ENCODE results near the gene FBXL12.
"Not testable (repeated sequence)": the region's sequence is repeated elsewhere in the genome, so short reads cannot be mapped to it uniquely, and the experiment has no call there.

FBXL12 gene, protein sequence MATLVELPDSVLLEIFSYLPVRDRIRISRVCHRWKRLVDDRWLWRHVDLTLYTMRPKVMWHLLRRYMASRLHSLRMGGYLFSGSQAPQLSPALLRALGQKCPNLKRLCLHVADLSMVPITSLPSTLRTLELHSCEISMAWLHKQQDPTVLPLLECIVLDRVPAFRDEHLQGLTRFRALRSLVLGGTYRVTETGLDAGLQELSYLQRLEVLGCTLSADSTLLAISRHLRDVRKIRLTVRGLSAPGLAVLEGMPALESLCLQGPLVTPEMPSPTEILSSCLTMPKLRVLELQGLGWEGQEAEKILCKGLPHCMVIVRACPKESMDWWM

DNA sequence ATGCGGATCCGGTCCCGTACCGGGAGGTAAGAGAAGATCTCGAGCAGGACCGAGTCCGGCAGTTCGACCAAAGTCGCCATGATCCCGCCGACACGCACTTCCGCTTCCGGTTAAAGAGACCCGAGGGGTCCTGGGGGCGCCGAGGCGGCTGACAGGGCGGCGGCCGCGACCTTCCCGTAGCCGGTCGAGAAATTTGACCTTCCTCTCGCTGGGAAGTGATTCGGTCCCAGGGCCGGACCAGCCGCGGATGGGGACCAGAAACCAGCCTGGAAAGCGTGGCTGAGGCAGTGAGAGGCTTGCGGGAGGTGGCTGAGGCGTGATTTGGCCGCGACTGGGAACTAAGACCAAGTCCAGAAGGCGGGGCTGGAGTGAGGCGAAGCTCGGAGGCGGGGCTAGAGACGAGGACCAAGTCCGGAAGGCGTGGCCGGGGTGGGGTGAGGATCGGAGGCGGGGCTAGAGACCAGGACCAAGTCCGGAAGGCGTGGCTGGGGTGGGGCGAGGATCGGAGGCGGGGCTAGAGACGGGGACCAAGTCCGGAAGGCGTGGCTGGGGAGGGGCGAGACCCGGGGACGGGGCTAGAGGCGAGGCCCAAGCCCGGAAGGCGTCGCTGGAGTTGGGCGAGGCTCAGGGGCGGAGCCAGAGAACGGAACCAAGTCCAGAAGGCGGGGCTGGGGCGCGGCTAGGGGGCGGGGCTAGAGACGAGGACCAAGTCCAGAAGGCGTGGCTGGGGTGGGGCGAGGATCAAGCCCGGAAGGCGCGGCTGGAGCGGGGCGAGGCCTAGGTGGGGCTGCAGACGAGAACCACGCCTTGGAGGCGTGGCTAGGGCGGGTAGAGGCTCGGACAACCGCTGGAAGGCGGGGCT lies at the start of gene FBXL12:
Gene FBXL12 (minus strand): TSS at position 346 of the 862 bp plus-strand sequence. CDS start 266 bp downstream, at position 80.
- DNase-seq = peak; percentile 93 to 99

DNA sequence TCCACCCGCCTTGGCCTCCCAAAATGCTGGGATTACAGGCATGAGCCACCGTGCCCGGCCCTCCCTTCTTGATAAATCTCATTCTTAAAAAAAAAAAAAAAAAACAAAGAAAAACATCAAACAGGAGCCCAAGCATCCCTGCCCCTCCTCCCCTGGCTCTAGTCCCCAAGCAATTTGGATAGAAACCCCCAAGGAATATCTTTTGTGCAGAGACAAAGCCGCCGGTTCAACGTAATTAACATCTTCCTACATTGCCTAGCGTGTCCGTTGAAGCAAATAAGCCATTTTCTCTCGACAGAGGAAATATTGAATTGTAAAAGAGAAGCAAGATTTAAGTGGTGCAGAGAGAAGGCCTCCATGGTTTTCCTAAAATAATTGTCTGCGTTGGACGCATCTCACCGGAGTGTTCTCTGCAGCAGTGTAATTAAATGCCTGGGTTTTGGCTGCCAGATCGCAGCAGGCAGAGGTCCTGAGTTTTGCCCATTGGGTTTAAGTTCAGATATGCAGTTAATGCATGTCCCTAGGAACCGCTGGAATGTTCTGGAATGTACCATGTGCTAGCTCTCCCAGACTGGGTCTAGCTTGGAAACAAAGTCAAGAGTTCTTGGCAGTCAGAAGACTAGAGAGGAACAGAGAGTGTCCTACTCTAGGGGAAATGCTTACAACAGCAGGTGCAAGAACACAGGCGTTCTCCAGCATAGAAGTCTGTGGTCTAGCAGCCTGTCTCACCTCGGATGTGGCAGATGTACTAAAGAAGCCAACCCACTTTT lies 47.0 kb upstream of the FBXL12 start:
- no peak for DNase-seq

DNA sequence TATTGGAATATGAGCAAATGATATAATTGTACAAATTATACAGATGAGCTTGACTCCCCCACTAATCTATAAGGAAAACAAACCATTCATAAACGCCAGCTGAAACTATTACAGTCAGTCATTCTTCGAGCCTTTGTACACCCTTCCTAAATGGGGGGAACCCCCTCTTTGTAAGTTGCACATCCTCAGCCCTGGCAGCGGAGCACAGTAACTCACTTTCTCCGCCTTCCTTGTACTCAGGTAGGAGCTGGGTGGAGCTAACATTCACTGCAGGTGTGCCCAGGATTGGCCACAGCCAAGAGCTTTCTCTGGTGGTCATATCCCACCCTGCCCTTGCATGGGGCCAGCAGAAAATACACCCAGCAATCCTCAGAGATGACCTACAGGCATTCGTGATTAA lies 44.9 kb upstream of the FBXL12 start:
- no peak for DNase-seq

DNA sequence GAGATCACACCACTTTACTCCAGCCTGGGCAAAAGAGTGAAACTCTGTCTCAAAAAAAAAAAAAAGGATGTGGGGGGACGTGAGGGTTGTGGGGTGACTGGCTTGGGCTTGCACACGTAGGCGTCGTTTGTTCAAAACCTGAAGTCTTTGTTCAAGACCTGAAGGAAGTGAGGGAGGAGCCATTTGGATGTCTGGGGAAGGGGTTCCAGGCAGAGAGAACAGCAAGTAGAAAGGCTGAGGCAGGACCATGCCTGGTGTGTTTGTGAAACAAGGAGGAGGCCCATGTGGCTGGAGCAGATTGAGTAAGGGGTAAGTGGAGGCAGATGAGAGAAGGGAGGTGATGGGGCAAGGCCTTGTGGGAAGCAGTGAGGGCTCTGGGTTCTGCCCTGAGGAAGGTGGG lies 44.1 kb upstream of the FBXL12 start:
- DNase-seq = no peak

DNA sequence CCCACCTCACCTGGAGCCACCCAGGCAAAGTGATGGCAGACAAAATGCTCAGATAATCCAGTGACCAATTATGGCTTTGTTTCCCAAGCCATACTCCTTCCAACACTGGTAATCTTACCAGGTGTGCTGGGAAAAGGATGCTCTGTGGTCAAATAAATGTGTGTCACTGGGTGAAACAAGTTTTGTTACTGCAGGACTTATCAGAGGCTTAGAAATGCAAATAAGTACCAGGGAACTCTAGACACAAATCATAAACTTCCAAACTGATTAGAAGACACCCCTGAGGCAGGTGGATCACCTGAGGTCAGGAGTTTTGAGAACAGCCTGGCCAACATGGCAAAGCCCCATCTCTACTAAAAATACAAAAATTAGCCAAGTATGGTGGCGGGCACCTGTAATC lies 42.6 kb upstream of the FBXL12 start:
- no peak for DNase-seq

DNA sequence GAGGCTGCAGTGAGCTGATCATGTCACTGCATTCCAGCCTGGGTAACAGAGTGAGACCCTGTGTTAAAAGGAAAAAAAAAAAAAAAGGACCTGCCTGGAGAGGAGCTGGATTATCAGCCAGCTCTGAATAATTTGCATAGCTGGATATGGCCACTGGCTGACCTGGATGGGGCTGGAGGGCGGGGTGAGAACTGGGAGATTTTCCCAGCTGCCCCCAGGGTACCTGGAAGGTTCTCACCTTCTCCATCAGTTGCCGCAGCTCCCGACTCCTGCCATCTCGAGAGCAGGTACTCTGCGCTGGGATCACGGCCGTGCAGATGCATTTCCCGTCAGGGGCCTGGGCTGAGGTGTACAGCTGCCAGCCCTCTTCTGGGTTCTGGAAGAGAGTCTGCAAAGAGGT lies 41.5 kb upstream of the FBXL12 start:
- peak in 1 of 2 experiments; percentile 29 for DNase-seq

DNA sequence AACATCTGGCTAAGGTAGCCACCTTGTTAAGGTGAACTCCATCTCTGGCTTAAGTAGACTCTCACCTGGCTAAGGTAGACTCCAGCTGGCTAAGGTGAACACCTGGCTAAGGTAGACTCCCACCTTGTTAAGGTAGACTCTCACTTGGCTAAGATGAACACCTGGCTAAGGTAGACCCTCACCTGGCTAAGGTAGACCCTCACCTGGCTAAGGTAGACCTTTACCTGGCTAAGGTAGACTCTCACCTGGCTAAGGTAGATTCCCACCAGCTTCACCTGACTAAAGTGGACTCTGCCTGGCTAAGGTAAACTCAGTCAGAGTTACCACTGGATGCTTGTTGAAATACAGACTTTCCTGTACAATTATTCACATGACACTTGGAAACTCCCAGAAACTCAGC lies 39.9 kb upstream of the FBXL12 start:
- no peak for DNase-seq

DNA sequence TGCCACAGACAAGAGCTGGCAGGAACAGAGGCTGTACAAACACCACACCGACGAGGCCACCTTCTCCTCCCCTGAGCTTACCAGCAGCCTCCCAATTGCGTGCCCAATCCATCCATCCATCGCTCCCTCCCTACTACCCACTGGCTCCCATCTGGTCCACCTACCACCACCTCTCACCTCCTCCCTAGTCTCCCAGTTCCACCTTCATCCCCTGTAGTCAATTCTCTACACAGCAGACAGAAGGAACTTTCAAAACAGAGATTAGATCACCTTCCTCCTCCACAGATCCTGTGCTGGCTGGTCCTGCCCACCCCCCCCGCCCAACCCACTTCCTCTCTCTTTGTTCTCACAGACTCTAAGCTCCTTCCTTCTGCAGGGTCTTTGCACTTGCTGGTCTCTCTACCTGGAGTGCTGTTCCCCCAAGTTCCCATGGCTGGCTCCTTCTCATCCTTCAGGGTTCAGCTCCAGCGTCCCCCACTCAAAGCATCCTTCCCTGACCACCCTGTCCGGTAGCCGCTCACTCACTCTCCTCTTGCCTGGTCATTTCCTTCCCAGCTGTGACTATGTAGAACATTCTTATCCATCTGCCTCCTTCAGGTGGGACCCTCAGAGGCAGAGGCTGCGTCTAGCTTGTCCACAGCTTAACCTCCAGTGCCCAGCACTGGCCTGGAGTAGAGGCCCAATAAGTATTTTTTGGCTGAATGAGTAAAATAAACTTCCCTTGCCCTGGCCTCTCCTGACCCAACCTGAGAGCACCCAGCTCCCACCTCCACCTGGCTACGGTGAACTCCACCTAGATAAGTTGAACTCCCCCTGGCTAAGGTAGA lies 39.3 kb upstream of the FBXL12 start:
- no peak for DNase-seq

DNA sequence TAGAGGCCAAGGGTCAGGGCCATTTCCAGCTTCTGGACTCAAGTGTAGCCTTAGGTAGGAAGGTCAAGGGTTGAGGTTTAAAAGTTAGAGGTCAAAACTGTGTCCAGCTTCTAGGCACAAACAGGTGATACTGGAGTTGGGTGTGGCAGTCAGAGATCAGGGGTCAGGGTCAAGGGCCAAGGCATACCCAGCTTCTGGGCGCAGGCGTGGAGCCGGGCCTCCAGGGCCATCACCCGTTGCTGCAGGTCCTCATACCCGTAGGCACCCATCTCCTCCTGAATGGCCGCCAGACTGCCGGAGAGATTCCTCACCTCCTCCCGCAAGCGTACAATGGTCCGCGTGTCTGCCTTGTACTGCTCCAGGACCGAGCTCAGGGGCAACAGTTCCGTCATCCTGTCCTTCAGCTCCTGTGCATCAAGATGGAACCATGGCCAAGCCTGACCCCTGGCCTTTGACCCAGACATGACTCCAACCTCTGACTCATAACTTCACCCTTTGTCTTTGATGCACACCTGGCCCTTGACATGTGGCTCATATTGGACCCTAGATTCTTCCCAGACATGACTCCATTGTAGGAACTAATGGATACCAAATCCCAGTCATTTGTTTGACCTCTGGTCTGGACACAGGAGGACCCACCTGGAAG lies 38.3 kb upstream of the FBXL12 start:
- DNase-seq = no peak

DNA sequence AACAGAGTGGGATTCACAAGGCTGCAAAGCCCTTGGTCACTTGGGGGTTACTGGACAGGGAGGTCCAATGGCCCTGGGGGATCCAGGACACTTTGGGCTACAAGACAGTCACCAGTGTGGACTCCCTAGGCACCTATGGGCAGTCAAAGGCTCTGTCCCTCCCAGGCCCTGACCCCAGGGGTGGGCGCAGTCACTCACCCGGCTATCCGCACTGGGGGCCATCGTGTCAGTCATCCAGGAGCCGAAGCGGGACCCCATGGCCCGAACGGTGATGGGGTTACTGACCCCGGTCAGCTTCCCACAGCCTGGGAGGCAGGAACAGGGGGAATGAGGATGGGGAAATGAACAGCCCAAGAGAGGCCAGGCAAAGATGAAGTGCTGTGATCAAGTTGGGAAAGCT lies 37.7 kb upstream of the FBXL12 start:
- no peak for DNase-seq

DNA sequence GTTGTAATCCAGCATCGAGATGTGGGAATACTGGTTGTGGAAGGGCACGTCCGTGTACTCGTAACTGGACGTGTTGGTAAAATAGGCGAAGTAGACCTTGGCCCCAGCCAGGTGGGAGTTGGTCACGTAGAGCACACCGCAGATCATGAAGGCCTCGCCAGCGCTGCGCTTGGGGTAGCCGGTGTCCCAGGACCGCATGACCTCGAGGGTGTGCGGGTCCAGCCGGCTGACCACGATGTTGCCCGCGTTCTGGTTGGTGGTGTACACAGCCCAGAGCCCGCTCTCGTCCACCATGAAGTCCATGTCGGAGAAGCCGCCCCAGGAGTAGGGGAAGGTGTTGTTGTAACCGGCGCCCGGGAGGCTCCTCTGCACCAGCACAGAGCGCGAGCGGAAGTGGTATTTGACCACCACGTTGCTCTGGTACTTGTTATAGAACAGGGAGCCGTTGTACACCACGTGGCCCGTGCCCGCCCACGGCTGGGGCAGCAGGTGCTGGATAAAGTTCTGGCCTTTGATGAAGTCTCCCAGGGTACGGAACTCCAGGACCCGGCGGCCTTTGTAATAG lies 35.5 kb upstream of the FBXL12 start:
- no peak for DNase-seq

DNA sequence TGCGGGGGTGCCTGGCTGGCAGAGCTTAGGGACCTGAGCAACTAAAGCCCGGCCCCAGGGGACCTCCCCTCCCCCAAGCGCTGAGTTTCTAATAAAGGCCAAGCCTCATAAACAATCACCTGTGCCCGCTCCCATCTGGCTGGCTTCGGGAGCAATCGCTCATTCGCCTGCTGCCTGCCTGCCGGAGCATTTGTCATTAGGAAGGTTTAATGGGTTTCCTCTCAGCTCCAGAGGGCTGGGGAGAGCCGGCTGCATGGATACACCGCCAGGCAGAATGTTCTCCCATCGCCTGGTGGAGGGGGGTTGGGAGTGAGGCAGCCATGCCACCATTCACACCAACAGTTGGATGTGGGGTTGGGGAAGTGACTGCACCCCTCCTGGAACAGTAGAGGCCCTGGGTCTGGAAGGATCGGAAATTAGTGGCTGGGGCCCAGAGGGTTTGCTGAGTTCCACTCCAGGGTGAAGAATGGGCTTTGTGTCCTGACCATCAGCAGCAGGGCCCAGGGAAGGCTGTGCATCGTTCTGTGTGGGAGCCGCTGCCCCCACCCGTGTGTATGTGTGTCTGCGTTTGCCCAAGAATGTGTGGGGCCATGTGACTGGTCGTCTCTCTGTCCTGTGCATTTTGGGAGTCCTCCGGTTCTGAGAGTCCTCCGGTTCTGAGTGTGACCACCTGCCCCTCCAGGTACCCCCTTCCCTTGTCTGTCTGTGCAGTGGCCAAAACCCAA lies 31.5 kb upstream of the FBXL12 start:
- DNase-seq = peak in 1 of 2 experiments; percentile 32

DNA sequence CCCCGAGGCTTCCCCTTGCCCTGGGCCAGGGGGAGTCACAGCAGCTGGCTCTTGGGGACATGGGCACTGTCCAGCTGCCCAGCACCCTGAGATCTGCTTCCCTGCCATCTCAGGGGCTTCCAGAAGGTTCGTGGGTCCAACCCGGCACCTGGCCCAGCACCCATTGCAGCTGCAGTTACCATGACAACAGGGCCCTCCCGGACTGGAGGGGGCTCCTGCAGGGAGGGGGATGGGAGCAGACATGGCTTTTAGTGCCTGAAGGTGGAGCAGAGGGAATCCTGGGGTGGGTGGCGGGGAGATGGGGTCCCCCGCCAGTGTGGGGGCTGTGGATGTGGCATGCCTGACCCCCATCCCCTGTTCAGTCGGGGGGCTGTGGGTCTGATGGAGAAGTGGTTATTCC lies 30.9 kb upstream of the FBXL12 start:
- DNase-seq = no peak

DNA sequence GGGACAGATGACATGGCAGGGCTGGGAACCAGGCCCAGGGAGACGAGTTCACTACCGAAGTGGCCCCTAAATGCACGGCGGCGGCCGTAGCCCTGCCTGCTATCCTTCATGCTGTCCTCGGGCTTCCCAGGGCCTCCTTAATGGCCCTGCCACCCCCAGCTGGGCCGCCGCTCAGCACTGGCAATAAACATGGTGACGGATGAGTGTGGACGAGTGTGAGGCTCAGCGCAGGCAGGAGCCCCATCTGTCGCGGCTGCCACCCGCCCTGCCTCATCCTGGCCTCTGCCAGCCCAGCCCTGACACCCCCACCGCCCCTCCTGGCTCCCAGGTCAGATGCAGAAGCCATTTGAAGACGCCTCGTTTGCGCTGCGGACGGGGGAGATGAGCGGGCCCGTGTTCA lies 29.9 kb upstream of the FBXL12 start:
- DNase-seq = no peak

DNA sequence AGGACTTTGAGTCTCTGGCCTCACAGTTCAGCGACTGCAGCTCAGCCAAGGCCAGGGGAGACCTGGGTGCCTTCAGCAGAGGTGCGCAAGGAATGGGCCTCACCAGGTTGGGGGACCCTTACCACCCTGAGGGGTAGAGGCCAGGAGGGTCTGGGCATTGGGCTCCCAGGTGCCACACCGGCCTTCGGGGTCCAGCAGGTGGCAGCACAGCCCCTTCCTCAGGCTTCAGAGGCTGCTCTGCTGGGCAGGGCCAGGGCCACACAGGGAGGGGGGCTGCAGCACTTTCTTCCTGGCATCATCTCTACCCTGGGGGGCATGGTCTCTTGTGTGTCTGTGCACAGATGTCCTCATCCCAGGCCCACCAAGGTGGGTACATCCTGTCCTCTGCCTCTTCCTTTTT lies 29.2 kb upstream of the FBXL12 start:
- no peak for DNase-seq

DNA sequence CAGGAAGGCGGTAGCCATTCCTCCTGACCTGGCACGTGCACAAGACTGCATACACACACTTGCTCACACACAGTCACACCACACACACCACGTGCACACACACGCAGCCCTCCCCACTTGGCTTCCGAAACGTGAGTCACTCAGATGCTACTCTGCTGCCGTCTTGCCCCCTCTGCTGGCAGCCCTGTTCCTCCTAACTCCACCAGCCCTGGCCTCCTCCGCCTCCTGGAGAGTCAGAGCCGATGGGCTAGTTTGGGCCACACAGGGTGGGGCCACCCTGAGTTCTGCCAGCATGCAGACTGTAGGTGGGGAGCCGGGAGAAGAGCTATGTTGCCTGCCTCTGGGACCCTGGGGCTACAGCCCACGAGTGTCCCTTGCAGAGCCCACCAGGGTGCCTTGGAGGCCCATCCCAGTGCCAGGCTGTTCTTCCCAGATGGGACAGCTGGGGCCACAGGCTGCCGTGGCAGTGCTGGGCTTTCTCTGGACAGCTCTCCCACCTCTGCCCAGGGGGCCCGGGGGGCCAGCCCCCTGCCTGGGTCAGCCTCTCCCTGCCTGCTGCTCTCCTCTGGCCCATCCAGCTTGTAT lies 28.3 kb upstream of the FBXL12 start:
- peak in 1 of 2 experiments; percentile 15 for DNase-seq

DNA sequence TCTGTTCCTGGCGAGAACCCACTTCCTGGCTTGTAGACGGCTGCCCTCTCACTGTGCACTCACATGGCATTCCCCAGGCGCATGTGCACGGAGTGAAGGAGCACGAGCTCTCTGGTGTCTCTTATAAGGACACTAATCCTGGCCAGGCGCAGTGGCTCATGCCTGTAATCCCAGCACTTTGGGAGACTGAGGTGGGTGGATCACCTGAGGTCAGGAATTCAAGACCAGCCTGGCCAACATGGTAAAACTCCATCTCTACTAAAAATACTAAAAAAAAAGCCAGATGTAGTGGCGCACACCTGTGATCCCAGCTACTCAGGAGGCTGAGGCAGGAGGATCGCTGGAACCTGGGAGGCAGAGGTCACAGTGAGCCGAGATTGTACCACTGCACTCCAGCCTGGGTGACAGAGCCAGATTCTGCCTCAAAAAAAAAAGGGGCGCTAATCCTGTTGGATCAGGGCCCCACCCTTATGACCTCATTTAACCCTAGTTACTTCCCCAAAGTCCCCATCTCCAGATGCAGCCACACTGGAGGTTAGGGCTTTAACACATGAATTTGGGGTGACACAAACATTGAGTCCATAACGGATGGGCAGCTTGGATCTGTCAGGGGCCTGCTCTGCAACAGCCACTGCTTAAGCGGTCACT lies 24.9 kb upstream of the FBXL12 start:
- not testable (repeated sequence) for DNase-seq

DNA sequence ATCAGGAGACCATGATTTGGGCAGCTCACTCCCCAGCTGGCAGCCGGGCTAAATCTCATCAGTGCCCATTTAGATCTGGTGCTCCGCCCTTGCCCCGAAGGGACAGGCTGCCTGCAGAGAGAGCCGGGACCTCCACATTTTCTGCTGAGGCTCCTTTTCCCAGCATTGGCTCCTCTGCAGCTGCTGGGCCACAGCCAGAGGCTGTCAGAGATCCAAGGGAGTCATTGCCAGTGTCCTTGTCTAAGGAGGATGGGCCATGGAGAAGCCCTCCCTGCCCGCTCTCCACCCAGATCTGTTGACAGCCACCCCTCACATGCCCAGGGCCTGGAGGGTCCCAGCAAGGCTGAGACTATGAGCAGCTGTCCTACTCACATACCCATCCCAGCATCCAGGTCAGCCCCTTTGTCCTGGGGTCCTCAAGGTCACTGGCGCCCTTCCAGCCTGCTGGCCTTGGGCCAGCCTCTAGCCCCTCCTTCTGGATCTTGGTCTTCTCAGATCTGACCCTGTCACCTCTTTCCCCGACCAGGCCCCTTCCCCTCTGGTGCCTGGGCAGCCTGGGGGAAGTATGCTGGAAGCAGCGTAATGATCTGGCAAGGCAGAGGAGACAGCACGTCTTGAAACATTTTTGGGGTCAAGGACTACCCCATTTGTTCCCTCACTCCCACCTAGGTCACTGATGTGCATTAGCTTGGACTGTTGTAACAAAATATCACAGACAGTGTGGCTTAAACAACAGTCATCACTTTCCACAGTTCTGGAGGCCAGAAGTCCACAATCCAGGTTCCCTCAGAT lies 24.2 kb upstream of the FBXL12 start:
- DNase-seq = no peak

DNA sequence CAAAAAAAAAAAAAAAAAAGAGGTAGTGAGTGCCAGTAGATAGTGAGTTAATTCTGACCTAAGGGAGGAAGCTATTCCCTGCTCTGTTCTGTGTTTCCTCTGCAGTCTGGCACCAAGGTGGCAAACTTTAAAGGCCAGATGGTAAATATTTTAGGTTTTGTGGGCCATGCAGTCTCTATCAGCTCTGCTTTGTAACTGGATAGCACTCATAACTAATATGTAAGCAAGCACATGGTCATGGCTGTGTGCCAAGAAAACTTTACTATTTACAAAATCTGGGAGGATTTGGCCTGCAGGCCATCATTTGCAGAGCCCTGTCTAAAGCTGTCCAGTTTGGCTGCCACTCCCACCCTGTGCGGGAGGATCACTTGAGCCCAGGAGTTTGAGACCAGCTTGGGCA lies 20.5 kb upstream of the FBXL12 start:
- no peak for DNase-seq

Measured in NCI-H526 (cell line).